K562 (cell line): ENCODE results near the gene IL21. TPM values are rescaled to one million over a fixed set of nuclear protein-coding genes. Genes with fewer than 3 reads are reported as not detected.

Experiments
- ATAC-seq: fragments of 200-7000 bp; cut with Tn5 transposase; 3 replicates; pipeline ENCODE4 v1.9.1; 2020; ENCODE audit warnings: moderate library complexity
- BruUV-seq: library from RNA; stranded (reverse); fragments of 400-500 nt; replicated peaks from 2 replicates; lab custom pipeline; 2021; lab: Mats Ljungman, UMichigan
- CTCF ChIA-PET: fragments of 300-600 bp; formaldehyde crosslinking; extraction: SDS; loops from one replicate; lab custom pipeline; 2021; ENCODE audit warnings: low intra/inter-chr PET ratio; lab: Yijun Ruan, JAX
- POLR2A ChIA-PET: fragments of 300-600, 350-650 bp; sonication (Branson Sonifier 250); formaldehyde crosslinking; extraction: SDS; loops from one replicate; lab custom pipeline; 2021; ENCODE audit warnings: antibody characterized with exemption, inconsistent platforms; lab: Yijun Ruan, JAX
- DNase-seq, 4 experiments: peaks; one replicate each; pipeline versions ENCODE4 v3.0.0 to v3.0.0-alpha.2; 2011 to 2018; ENCODE audit warnings: low spot score in 3 of 4, mixed read lengths in 3 of 4; ENCODE audit errors: extremely low read depth in 1 of 4
- FAIRE-seq: peaks from 2 replicates; lab custom pipeline; 2011; peaks lifted over from hg19 to GRCh38; lab: Jason Lieb, UNC
- H2AFZ ChIP-seq: 2 replicates; pipeline ENCODE4 v1.6.0; 2011; ENCODE audit warnings: low read depth, low read length, control low read depth, inconsistent platforms
- H3K27ac ChIP-seq: fragments of 200-600 bp; 3 replicates; pipeline ENCODE4 v1.8.0; 2011; ENCODE audit warnings: low read depth, mild to moderate bottlenecking, control low read depth, inconsistent platforms, low read length, moderate library complexity, mixed read lengths; ENCODE audit errors: extremely low read depth
- H3K27me3 ChIP-seq, 2 experiments: fragments of 300-600 bp in 1 of 2; 2 replicates in 1 of 2; 3 replicates in 1 of 2; pipeline versions ENCODE4 v1.6.0 to v1.8.0; 2011; ENCODE audit warnings: inconsistent platforms in 2 of 2, low read length in 2 of 2, mild to moderate bottlenecking in 1 of 2, mixed read lengths in 1 of 2, moderate library complexity in 1 of 2; ENCODE audit not compliant: control insufficient read depth in 2 of 2, insufficient read depth in 2 of 2
- H3K36me3 ChIP-seq: fragments of 300-600 bp; 3 replicates; pipeline ENCODE4 v1.8.0; 2011; ENCODE audit warnings: mild to moderate bottlenecking, low read length, inconsistent platforms; ENCODE audit not compliant: control insufficient read depth, insufficient read depth
- H3K4me1 ChIP-seq, 2 experiments: fragments of 200-600 bp in 1 of 2; replicated peaks in 1 of 2; 2 replicates in 1 of 2; 3 replicates in 1 of 2; pipeline versions ENCODE4 v1.5.1 to v1.8.0; 2011; ENCODE audit warnings: inconsistent platforms in 2 of 2, low read length in 2 of 2, mild to moderate bottlenecking in 1 of 2, mixed read lengths in 1 of 2, moderate library complexity in 1 of 2; ENCODE audit not compliant: control insufficient read depth in 2 of 2, insufficient read depth in 2 of 2
- H3K4me2 ChIP-seq: 2 replicates; pipeline ENCODE4 v1.6.1; 2011; ENCODE audit warnings: low read length, control low read depth, inconsistent platforms, mixed read lengths; ENCODE audit not compliant: insufficient read depth
- H3K4me3 ChIP-seq: fragments of 200-600 bp; sonication (generic), shearing (Covaris generic); 2 replicates; pipeline ENCODE4 v1.5.1; 2016; ENCODE audit warnings: control low read depth, inconsistent platforms
- H3K79me2 ChIP-seq: fragments of 200-600 bp; 3 replicates; pipeline ENCODE4 v1.8.0; 2011; ENCODE audit warnings: low read length, inconsistent platforms; ENCODE audit not compliant: control insufficient read depth, insufficient read depth
- H3K9ac ChIP-seq, 2 experiments: 2 replicates each; pipeline versions ENCODE4 v1.6.0 to v1.6.1; 2011; ENCODE audit warnings: low read depth in 2 of 2, low read length in 2 of 2, control low read depth in 1 of 2, inconsistent platforms in 1 of 2, mild to moderate bottlenecking in 1 of 2, mixed read lengths in 1 of 2; ENCODE audit not compliant: insufficient read depth in 1 of 2
- H3K9me1 ChIP-seq: one replicate; pipeline ENCODE4 v1.6.0; 2011; ENCODE audit warnings: inconsistent platforms, mild to moderate bottlenecking, low read length, moderate library complexity; ENCODE audit not compliant: control insufficient read depth, insufficient read depth
- H3K9me3 ChIP-seq: replicated peaks from 2 replicates; pipeline ENCODE4 v1.5.1; 2011; ENCODE audit warnings: low read depth, low read length, inconsistent platforms; ENCODE audit not compliant: control insufficient read depth, insufficient read depth
- H4K20me1 ChIP-seq: replicated peaks from 2 replicates; pipeline ENCODE4 v1.6.1; 2011; ENCODE audit warnings: low read length, inconsistent platforms, mixed read lengths; ENCODE audit not compliant: control insufficient read depth, insufficient read depth
- ARID1B ChIP-seq: fragments of 450-650 bp; IDR thresholded peaks from 2 replicates; pipeline ENCODE4 v1.6.1; 2016; ENCODE audit warnings: antibody characterized with exemption, mild to moderate bottlenecking, inconsistent platforms
- CC2D1A ChIP-seq: fragments of 450-650 bp; IDR thresholded peaks from 2 replicates; pipeline ENCODE4 v1.6.1; 2017; ENCODE audit warnings: mild to moderate bottlenecking
- EP300 ChIP-seq: IDR thresholded peaks from 2 replicates; pipeline ENCODE4 v1.6.1; 2012; ENCODE audit warnings: low read length, improper control_type of control experiment
- FOXJ3 ChIP-seq: sonication (generic); formaldehyde crosslinking; IDR thresholded peaks from 2 replicates; pipeline ENCODE4 v1.4.0; 2020; ENCODE audit warnings: mild to moderate bottlenecking, missing genetic modification reagents
- MEF2D ChIP-seq: conservative IDR thresholded peaks from 2 replicates; pipeline ENCODE4 v1.6.1; 2016; ENCODE audit warnings: low read depth, missing genetic modification characterization, missing compliant biosample characterization
- MTA2 ChIP-seq: fragments of 450-650 bp; IDR thresholded peaks from 2 replicates; pipeline ENCODE4 v1.6.1; 2016; ENCODE audit warnings: low read depth
- NELFE ChIP-seq: IDR thresholded peaks from 2 replicates; pipeline ENCODE4 v1.6.1; 2011; ENCODE audit warnings: mild to moderate bottlenecking; ENCODE audit not compliant: insufficient read depth, insufficient read length
- NR2C1 ChIP-seq, 2 experiments: fragments of 450-650 bp; IDR thresholded peaks; 2 replicates each; pipeline ENCODE4 v1.6.1; 2017; ENCODE audit warnings: mild to moderate bottlenecking in 2 of 2, antibody characterized with exemption in 1 of 2, inconsistent platforms in 1 of 2, missing compliant biosample characterization in 1 of 2, missing genetic modification characterization in 1 of 2
- RCOR1 ChIP-seq, 2 experiments: IDR thresholded peaks; 2 replicates each; pipeline ENCODE4 v1.6.1; 2012; ENCODE audit warnings: low read depth in 2 of 2, low read length in 2 of 2, borderline replicate concordance in 1 of 2, improper control_type of control experiment in 1 of 2
- RNF2 ChIP-seq: sonication (generic); IDR thresholded peaks from 2 replicates; pipeline ENCODE4 v1.6.1; 2016
- SMC3 ChIP-seq: conservative IDR thresholded peaks from 2 replicates; pipeline ENCODE4 v1.6.1; 2011; ENCODE audit warnings: low read depth, low read length, improper control_type of control experiment; ENCODE audit not compliant: insufficient read depth
- TAL1 ChIP-seq: fragments of 450-650 bp; IDR thresholded peaks from 2 replicates; pipeline ENCODE4 v1.6.1; 2016; ENCODE audit warnings: mild to moderate bottlenecking
- TCF3 ChIP-seq: sonication (generic); formaldehyde crosslinking; IDR thresholded peaks from 2 replicates; pipeline ENCODE4 v1.4.0; 2020; ENCODE audit warnings: mild to moderate bottlenecking, missing genetic modification reagents
- ZNF121 ChIP-seq: sonication (generic); formaldehyde crosslinking; conservative IDR thresholded peaks from 2 replicates; pipeline ENCODE4 v1.8.0; 2022; ENCODE audit warnings: missing genetic modification reagents
- ZNF263 ChIP-seq: sonication (generic); formaldehyde crosslinking; IDR thresholded peaks from 2 replicates; pipeline ENCODE4 v1.8.0; 2022; ENCODE audit warnings: mild to moderate bottlenecking, missing genetic modification reagents, borderline replicate concordance
- ZNF589 ChIP-seq: fragments of 200-800 bp; sonication (Bioruptor generic); IDR thresholded peaks from 2 replicates; pipeline ENCODE4 v1.6.1; 2016; ENCODE audit warnings: low read depth, missing genetic modification characterization, missing compliant biosample characterization
- ZNF766 ChIP-seq: fragments of 200-800 bp; sonication (Bioruptor generic); conservative IDR thresholded peaks from 2 replicates; pipeline ENCODE4 v1.6.1; 2016; ENCODE audit warnings: missing genetic modification characterization, missing compliant biosample characterization
- WGBS: fragments of 100-300 bp; shearing (Covaris generic); methylation state at CpG from one replicate; pipeline ENCODE4 v1.1.6; 2016; ENCODE audit warnings: low coverage, mixed read lengths; ENCODE audit not compliant: insufficient coverage; ENCODE audit errors: missing lambda C conversion rate; 5-methylcytosine and 5-hydroxymethylcytosine counted together
- in situ Hi-C: fragments of 300-500 bp; cut with MboI; formaldehyde crosslinking; loops from 4 replicates; pipeline ENCODE4 v1.15.0; 2018; ENCODE audit warnings: inconsistent platforms, mixed read lengths
- intact Hi-C: fragments of 100-400 bp; cut with micrococcal nuclease; formaldehyde crosslinking; loops from 2 replicates; pipeline ENCODE4 v1.14.2; 2022
- polyA plus RNA-seq, 8 experiments: library from polyadenylated mRNA; depleted of rRNA in 4 of 8; stranded (reverse) in 5 of 8; unstranded in 3 of 8; fragments of >200 nt; fragmentation: Nextera tagmentation in 2 of 8; fragmentation: Illumina TruSeq in 1 of 8; extraction: Ambion mirVana in 2 of 8; extraction: Trizol in 1 of 8; gene quantifications; 2 replicates each; pipeline versions ENCODE4 v1.2.1 to v1.2.3, GENCODE V29; 2011 to 2014; ENCODE audit warnings: inconsistent platforms in 1 of 8, missing spikeins in 1 of 8
- total RNA-seq, 7 experiments: library from RNA; depleted of rRNA in 6 of 7; stranded (reverse); fragments of >200 nt in 6 of 7; fragmentation: Illumina TruSeq in 2 of 7; extraction: Trizol in 2 of 7; gene quantifications; 2 replicates each; pipeline versions ENCODE4 v1.2.1 to v1.2.3, GENCODE V29; 2011 to 2021; ENCODE audit warnings: low replicate concordance in 1 of 7
- TF ChIP-seq, protein P1 (sequence below): fragments of 450-650 bp; IDR thresholded peaks from 2 replicates; pipeline ENCODE4 v1.6.1; 2018; ENCODE audit not compliant: partially characterized antibody
- TF ChIP-seq, protein P2 (sequence below), 2 experiments: fragments of 450-650 bp; IDR thresholded peaks; 2 replicates each; pipeline ENCODE4 v1.6.1; 2016

The IL21 gene
- total and polyA plus RNA-seq, 9 of the 15 experiments (the other 6 are each of a cell fraction or from before 2014, with no cell fraction given) = not detected

DNA sequence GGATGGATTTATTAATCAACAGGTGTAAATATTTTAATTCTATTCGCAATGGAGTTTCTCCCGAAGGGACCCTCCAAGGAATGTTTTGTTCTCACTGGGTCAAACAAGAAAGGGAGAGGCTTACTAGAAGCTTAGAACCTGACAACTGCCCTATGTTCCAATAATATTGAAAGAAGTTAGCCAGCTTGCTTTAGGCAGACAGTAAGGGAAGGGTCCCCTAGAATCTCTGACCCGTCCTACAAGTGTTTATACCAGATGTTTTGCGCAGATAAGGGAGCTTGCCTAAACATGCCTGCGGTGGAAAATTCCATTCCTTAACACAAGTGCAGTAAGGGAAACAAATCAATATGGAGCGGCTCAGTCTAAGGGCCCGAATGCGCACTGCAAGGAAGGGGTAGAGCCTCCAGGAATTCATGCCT, 17.7 kb downstream of the IL21 start:
- Histone ChIP-seq H3K9me1 (no peaks in the 10 kb centered on the region), H2AFZ (peak overlapping the region; percentile 87), H3K4me2 (peak overlapping the region; percentile 73), H3K9me3 (no peaks in the 10 kb centered on the region), H3K4me3 (no peak overlapping the region; the same call in 1 of the 2 replicates), H4K20me1 (no peaks in the 10 kb centered on the region), H3K27ac (peak overlapping the region; percentile 61), H3K4me1 (peaks cover 0 to 21% of the 10 kb centered on the region in 2 experiments; a peak in 4 of 5 replicates), H3K9ac (peak overlapping the region; percentile 32 to 44; a peak in 3 of 4 replicates), H3K36me3 (no peaks in the 10 kb centered on the region), H3K27me3 (no peaks in the 10 kb centered on the region), H3K79me2 (no peaks in the 10 kb centered on the region)
- intact Hi-C loops = loop anchor here (2.0 to 10.0 kb wide), 7 partner anchors 59 to 1062 kb away; partner anchors contain the start of genes BBS12, FGF2 and NUDT6
- peak; percentile 36 to 75 (median 42) for DNase-seq
- in situ Hi-C loops = loop anchor here (5.0 kb wide), 2 partner anchors 109 to 324 kb away; no protein-coding TSS in a partner anchor
- ChIA-PET POLR2A (interaction anchor here (0.6 to 1.6 kb wide), 7 partner anchors 17 to 328 kb away, joined by 3 to 5 read pairs (median 3); no protein-coding TSS in a partner anchor), CTCF (interaction anchor here (0.6 to 3.1 kb wide), 4 partner anchors 114 to 328 kb away, joined by 3 to 19 read pairs (median 4); partner anchors contain the start of gene BBS12)
- peak; percentile 74 for FAIRE-seq
- peak; percentile 75 for ATAC-seq
- BruUV-seq = no TSS peak
- WGBS = 17% methylated on average over 8 of the region's 8 CpGs
- TF ChIP-seq NR2C1 (IDR thresholded peaks at IDR 0.05) = no peak
- TF ChIP-seq NR2C1 (tag; IDR thresholded peaks at IDR 0.05) = 0 out of 2 replicates have a peak, but pooled peaks have one; percentile 4
- peak; percentile 87 for TF ChIP-seq ARID1B
- TF ChIP-seq NELFE = no peak
- TF ChIP-seq ZNF263 (CRISPR knock-in tag) = no peak
- TF ChIP-seq ZNF766 (CRISPR knock-in tag) = no peak
- TF ChIP-seq EP300 = 0 out of 2 replicates have a peak, but pooled peaks have one; percentile 34
- TF ChIP-seq TCF3 = peak; percentile 70
- TF ChIP-seq FOXJ3 = no peak
- TF ChIP-seq CC2D1A = no peak
- TF ChIP-seq SMC3 = no peak
- 0 out of 2 replicates have a peak, but pooled peaks have one; percentile 31 for TF ChIP-seq RNF2
- TF ChIP-seq, protein P1, sequence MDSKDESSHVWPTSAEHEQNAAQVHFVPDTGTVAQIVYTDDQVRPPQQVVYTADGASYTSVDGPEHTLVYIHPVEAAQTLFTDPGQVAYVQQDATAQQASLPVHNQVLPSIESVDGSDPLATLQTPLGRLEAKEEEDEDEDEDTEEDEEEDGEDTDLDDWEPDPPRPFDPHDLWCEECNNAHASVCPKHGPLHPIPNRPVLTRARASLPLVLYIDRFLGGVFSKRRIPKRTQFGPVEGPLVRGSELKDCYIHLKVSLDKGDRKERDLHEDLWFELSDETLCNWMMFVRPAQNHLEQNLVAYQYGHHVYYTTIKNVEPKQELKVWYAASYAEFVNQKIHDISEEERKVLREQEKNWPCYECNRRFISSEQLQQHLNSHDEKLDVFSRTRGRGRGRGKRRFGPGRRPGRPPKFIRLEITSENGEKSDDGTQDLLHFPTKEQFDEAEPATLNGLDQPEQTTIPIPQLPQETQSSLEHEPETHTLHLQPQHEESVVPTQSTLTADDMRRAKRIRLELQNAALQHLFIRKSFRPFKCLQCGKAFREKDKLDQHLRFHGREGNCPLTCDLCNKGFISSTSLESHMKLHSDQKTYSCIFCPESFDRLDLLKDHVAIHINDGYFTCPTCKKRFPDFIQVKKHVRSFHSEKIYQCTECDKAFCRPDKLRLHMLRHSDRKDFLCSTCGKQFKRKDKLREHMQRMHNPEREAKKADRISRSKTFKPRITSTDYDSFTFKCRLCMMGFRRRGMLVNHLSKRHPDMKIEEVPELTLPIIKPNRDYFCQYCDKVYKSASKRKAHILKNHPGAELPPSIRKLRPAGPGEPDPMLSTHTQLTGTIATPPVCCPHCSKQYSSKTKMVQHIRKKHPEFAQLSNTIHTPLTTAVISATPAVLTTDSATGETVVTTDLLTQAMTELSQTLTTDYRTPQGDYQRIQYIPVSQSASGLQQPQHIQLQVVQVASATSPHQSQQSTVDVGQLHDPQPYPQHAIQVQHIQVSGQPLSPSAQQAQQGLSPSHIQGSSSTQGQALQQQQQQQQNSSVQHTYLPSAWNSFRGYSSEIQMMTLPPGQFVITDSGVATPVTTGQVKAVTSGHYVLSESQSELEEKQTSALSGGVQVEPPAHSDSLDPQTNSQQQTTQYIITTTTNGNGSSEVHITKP = peak; percentile 90
- peak in 1 of 2 experiments; percentile 16; a peak in 1 of 4 replicates for TF ChIP-seq RCOR1 (IDR thresholded peaks at IDR 0.05; ENCODE audit: borderline replicate concordance in 1 of 2, low read depth in 2 of 2, low read length in 2 of 2)
- 0 out of 2 replicates have a peak, but pooled peaks have one; percentile 2 for TF ChIP-seq MEF2D (tag)
- TF ChIP-seq ZNF589 = peak; percentile 84; the same call in 1 of the 2 replicates
- TF ChIP-seq ZNF121 = no peak
- TF ChIP-seq TAL1 = peak; percentile 74
- TF ChIP-seq, protein P2, sequence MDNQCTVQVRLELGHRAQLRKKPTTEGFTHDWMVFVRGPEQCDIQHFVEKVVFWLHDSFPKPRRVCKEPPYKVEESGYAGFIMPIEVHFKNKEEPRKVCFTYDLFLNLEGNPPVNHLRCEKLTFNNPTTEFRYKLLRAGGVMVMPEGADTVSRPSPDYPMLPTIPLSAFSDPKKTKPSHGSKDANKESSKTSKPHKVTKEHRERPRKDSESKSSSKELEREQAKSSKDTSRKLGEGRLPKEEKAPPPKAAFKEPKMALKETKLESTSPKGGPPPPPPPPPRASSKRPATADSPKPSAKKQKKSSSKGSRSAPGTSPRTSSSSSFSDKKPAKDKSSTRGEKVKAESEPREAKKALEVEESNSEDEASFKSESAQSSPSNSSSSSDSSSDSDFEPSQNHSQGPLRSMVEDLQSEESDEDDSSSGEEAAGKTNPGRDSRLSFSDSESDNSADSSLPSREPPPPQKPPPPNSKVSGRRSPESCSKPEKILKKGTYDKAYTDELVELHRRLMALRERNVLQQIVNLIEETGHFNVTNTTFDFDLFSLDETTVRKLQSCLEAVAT (IDR thresholded peaks at IDR 0.05) = no peak
- peak; percentile 57 for TF ChIP-seq MTA2
